Caco-2 (cell line): ENCODE measurements around the gene DOK6. TPM values are rescaled to one million over a fixed set of nuclear protein-coding genes. Genes with fewer than 3 reads are reported as not detected.

Source experiments
- BruUV-seq: library from RNA; stranded (reverse); fragments of 400-500 nt; replicated peaks from 2 replicates; lab custom pipeline; 2021; lab: Mats Ljungman, UMichigan
- CTCF ChIA-PET: fragments of 300-600 bp; sonication (Branson Sonifier 250); formaldehyde crosslinking; loops from one replicate; lab custom pipeline; 2022; ENCODE audit warnings: antibody characterized with exemption; lab: Charles Lee
- POLR2A ChIA-PET: fragments of 300-600 bp; sonication (Branson Sonifier 250); formaldehyde crosslinking; loops from one replicate; lab custom pipeline; 2022; ENCODE audit warnings: antibody characterized with exemption; lab: Charles Lee
- DNase-seq, 2 experiments: peaks; one replicate each; pipeline versions ENCODE4 v3.0.0 to v3.0.0-alpha.2; 2020 to 2022
- H3K27me3 ChIP-seq: replicated peaks from 2 replicates; pipeline ENCODE4 v1.6.0; 2011; ENCODE audit warnings: low read length; ENCODE audit not compliant: control insufficient read depth, insufficient read depth
- H3K36me3 ChIP-seq: 2 replicates; pipeline ENCODE4 v1.5.1; 2011; ENCODE audit warnings: low read length; ENCODE audit not compliant: control insufficient read depth, insufficient read depth
- H3K4me1 ChIP-seq: fragments of 250-450 bp; sonication (Bioruptor Pico); 2 replicates; pipeline ENCODE4 v1.5.1; 2020; ENCODE audit warnings: mild to moderate bottlenecking
- H3K4me3 ChIP-seq: 2 replicates; pipeline ENCODE4 v1.5.1; 2011; ENCODE audit warnings: low read depth, mild to moderate bottlenecking, control low read depth, low read length
- H3K9me3 ChIP-seq: fragments of 250-450 bp; sonication (Bioruptor Pico); 2 replicates; pipeline ENCODE4 v1.5.1; 2020; ENCODE audit warnings: mild to moderate bottlenecking, moderate library complexity
- H3K27ac Mint-ChIP-seq: one replicate; pipeline ENCODE4 v1.8.0; 2022; ENCODE audit warnings: mixed read lengths; ENCODE audit not compliant: unreplicated experiment
- H3K27me3 Mint-ChIP-seq: one replicate; pipeline ENCODE4 v1.8.0; 2022; ENCODE audit warnings: mixed read lengths; ENCODE audit not compliant: insufficient read depth, unreplicated experiment
- H3K36me3 Mint-ChIP-seq: one replicate; pipeline ENCODE4 v1.8.0; 2022; ENCODE audit warnings: mild to moderate bottlenecking, mixed read lengths; ENCODE audit not compliant: insufficient read depth, unreplicated experiment
- H3K4me1 Mint-ChIP-seq: one replicate; pipeline ENCODE4 v1.8.0; 2022; ENCODE audit warnings: low read depth, mixed read lengths; ENCODE audit not compliant: unreplicated experiment
- H3K4me3 Mint-ChIP-seq: one replicate; pipeline ENCODE4 v1.8.0; 2022; ENCODE audit warnings: mild to moderate bottlenecking, moderate library complexity, mixed read lengths; ENCODE audit not compliant: unreplicated experiment
- H3K9me3 Mint-ChIP-seq: one replicate; pipeline ENCODE4 v1.8.0; 2022; ENCODE audit warnings: mixed read lengths; ENCODE audit not compliant: unreplicated experiment
- intact Hi-C: fragments of 100-400 bp; cut with micrococcal nuclease; formaldehyde crosslinking; loops from one replicate; pipeline ENCODE4 v1.10.0; 2022; ENCODE audit not compliant: unreplicated experiment
- total RNA-seq: library from RNA; stranded (reverse); gene quantifications from 2 replicates; pipeline ENCODE4 v1.2.3, GENCODE V29; 2022
- TF ChIP-seq, protein P1 (sequence below), 2 experiments: fragments of 200-600 bp in 1 of 2; IDR thresholded peaks; 1 replicate in 1 of 2; 2 replicates in 1 of 2; pipeline versions ENCODE4 v1.5.1 to v1.8.0; 2011 to 2022; ENCODE audit warnings: antibody characterized with exemption in 1 of 2, control low read depth in 1 of 2, inconsistent platforms in 1 of 2, low read depth in 1 of 2, low read length in 1 of 2, mild to moderate bottlenecking in 1 of 2, moderate library complexity in 1 of 2; ENCODE audit not compliant: insufficient read depth in 1 of 2, severe bottlenecking in 1 of 2, unreplicated experiment in 1 of 2

Gene DOK6
- total RNA-seq, 1 experiment from 2014 or later = not detected

DNA sequence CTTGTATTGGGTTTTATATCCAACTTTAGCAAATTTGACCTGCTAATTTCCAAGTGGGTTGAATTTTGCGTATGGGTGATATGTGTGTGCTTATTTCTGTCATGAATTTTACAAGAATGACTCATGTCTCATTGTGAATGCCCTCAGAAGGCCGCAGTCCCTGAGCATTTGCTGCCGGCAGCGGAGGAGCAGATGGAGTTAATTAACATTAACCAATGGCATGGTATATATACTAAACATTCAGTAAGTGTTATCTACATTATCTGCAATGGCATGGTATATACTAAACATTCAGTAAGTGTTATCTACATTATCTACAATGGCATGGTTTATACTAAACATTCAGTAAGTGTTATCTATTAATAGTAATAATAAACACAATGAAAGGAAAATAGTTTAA, 90.1 kb downstream of the DOK6 start:
- no peak overlapping the region for H3K4me3 ChIP-seq
- no peaks in the 10 kb centered on the region for H3K4me1 ChIP-seq
- DNase-seq = no peak
- no peaks in the 10 kb centered on the region for H3K27me3 Mint-ChIP-seq
- intact Hi-C loops = no loop called here
- POLR2A ChIA-PET = no interaction called here
- H3K9me3 Mint-ChIP-seq = no peaks in the 10 kb centered on the region
- TF ChIP-seq, protein P1, sequence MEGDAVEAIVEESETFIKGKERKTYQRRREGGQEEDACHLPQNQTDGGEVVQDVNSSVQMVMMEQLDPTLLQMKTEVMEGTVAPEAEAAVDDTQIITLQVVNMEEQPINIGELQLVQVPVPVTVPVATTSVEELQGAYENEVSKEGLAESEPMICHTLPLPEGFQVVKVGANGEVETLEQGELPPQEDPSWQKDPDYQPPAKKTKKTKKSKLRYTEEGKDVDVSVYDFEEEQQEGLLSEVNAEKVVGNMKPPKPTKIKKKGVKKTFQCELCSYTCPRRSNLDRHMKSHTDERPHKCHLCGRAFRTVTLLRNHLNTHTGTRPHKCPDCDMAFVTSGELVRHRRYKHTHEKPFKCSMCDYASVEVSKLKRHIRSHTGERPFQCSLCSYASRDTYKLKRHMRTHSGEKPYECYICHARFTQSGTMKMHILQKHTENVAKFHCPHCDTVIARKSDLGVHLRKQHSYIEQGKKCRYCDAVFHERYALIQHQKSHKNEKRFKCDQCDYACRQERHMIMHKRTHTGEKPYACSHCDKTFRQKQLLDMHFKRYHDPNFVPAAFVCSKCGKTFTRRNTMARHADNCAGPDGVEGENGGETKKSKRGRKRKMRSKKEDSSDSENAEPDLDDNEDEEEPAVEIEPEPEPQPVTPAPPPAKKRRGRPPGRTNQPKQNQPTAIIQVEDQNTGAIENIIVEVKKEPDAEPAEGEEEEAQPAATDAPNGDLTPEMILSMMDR (IDR thresholded peaks at IDR 0.05; ENCODE audit: insufficient read depth in 1 of 2, low read depth in 1 of 2, low read length in 1 of 2, severe bottlenecking in 1 of 2, unreplicated experiment in 1 of 2) = no peak
- H3K27ac Mint-ChIP-seq = no peak overlapping the region
- no peaks in the 10 kb centered on the region for H3K9me3 ChIP-seq
- no TSS peak for BruUV-seq
- no peaks in the 10 kb centered on the region for H3K27me3 ChIP-seq
- no peaks in the 10 kb centered on the region for H3K36me3 Mint-ChIP-seq
- H3K4me1 Mint-ChIP-seq = no peaks in the 10 kb centered on the region
- no peaks in the 10 kb centered on the region for H3K36me3 ChIP-seq
- H3K4me3 Mint-ChIP-seq = no peak overlapping the region
- CTCF ChIA-PET = no interaction called here

DNA sequence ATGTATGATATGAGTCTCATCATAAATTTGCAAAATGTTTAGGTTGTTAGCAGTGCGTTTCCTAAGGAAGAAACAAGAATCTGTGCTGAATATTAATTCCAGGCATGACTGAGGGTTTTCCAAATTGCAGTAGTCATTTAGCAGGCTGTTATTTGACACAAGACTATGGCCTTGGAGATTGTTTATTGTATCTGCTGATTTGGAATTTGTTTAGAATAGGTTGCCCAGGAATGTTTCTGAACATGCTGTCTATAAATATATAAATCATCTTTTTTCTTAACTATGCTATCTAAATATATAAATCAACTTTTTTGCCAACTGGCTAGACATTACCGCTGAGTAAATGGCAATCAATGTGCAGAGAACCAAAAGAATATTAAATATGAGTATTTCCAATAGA, 90.9 kb downstream of the DOK6 start:
- CTCF ChIA-PET = no interaction called here
- Mint-ChIP-seq H3K27me3 (no peaks in the 10 kb centered on the region), H3K9me3 (no peaks in the 10 kb centered on the region), H3K4me1 (no peaks in the 10 kb centered on the region), H3K36me3 (no peaks in the 10 kb centered on the region), H3K27ac (no peak overlapping the region), H3K4me3 (no peak overlapping the region)
- TF ChIP-seq, protein P1 (IDR thresholded peaks at IDR 0.05; ENCODE audit: insufficient read depth in 1 of 2, low read depth in 1 of 2, low read length in 1 of 2, severe bottlenecking in 1 of 2, unreplicated experiment in 1 of 2) = no peak
- Histone ChIP-seq H3K4me1 (no peaks in the 10 kb centered on the region), H3K4me3 (no peak overlapping the region), H3K27me3 (no peaks in the 10 kb centered on the region), H3K9me3 (no peaks in the 10 kb centered on the region), H3K36me3 (no peaks in the 10 kb centered on the region)
- intact Hi-C loops = no loop called here
- no TSS peak for BruUV-seq
- no peak for DNase-seq
- POLR2A ChIA-PET = no interaction called here

DNA sequence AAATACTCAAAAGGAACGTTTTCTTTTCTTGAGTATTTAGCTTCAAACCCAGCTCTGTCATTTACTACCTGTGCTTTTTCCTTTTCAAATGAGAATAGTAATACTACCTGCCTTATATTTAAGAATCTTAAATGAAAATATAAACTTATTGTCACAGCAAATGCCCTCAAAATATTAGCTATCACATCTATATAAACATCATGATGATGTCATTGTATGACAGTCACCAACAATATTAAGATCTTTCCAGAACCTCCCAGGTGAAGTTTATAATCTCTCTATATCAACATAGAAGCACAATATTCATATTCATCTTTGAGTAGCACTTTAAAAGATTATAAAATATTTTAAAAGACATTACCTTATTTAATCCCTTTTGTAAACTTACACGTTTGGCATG, 92.2 kb downstream of the DOK6 start:
- Histone ChIP-seq H3K9me3 (no peaks in the 10 kb centered on the region), H3K4me1 (no peaks in the 10 kb centered on the region), H3K36me3 (no peaks in the 10 kb centered on the region), H3K4me3 (no peak overlapping the region), H3K27me3 (no peaks in the 10 kb centered on the region)
- no TSS peak for BruUV-seq
- no peaks in the 10 kb centered on the region for H3K27me3 Mint-ChIP-seq
- intact Hi-C loops = no loop called here
- DNase-seq = no peak
- no peak overlapping the region for H3K27ac Mint-ChIP-seq
- ChIA-PET POLR2A (no interaction called here), CTCF (no interaction called here)
- H3K9me3 Mint-ChIP-seq = no peaks in the 10 kb centered on the region
- no peak overlapping the region for H3K4me3 Mint-ChIP-seq
- TF ChIP-seq, protein P1 (IDR thresholded peaks at IDR 0.05; ENCODE audit: insufficient read depth in 1 of 2, low read depth in 1 of 2, low read length in 1 of 2, severe bottlenecking in 1 of 2, unreplicated experiment in 1 of 2) = no peak
- H3K36me3 Mint-ChIP-seq = no peaks in the 10 kb centered on the region
- H3K4me1 Mint-ChIP-seq = no peaks in the 10 kb centered on the region
